Measurements from ENCODE around the gene ABCB7.

The ABCB7 gene

DNA sequence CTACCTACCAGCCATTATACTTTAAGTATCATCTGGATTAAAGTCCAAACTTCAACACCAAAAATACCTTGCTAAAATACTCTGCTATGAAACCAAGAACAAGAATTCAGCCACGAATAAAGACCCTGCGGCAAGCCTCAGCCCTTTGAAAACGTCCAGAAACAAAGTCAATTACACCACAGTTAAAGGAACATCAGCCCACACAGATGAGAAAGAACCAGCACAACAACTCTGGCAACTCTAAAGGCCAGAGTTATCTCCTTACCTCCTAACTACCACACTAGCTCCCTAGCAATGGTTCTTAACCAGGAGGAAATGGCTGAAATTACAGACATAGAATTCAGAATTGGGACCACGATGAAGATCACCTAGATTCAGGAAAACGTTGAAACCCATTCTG lies 23.4 kb downstream of the ABCB7 start:
- TF ChIP-seq USF1 (IDR thresholded peaks at IDR 0.05) (no peak), TEAD4 (IDR thresholded peaks at IDR 0.05) (no peak), NFIC (IDR thresholded peaks at IDR 0.05) (no peak), CREB1 (IDR thresholded peaks at IDR 0.05; ENCODE audit: low read depth) (no peak), TAF1 (IDR thresholded peaks at IDR 0.05; ENCODE audit: low read depth) (no peak), RAD21 (IDR thresholded peaks at IDR 0.05; ENCODE audit: low read depth) (no peak)

GRCh38 chrX:75131973-75132627 lies 24.0 kb downstream of the ABCB7 start:
- TF ChIP-seq CREB1 (IDR thresholded peaks at IDR 0.05; ENCODE audit: low read depth) (no peak), ZBTB7A (IDR thresholded peaks at IDR 0.05; ENCODE audit: low read depth) (no peak), CEBPB (IDR thresholded peaks at IDR 0.05) (no peak), TEAD4 (IDR thresholded peaks at IDR 0.05) (no peak), TCF12 (IDR thresholded peaks at IDR 0.05; ENCODE audit: low read depth) (no peak), EGR1 (IDR thresholded peaks at IDR 0.05) (no peak), FOXM1 (IDR thresholded peaks at IDR 0.05; ENCODE audit: borderline replicate concordance, low read depth) (no peak), TAF1 (IDR thresholded peaks at IDR 0.05; ENCODE audit: low read depth) (no peak), USF1 (IDR thresholded peaks at IDR 0.05) (no peak), YY1 (IDR thresholded peaks at IDR 0.05; ENCODE audit: low read depth) (no peak), NFIC (IDR thresholded peaks at IDR 0.05) (no peak), EP300 (IDR thresholded peaks at IDR 0.05; ENCODE audit: borderline replicate concordance) (no peak), MAX (IDR thresholded peaks at IDR 0.05) (no peak), RAD21 (IDR thresholded peaks at IDR 0.05; ENCODE audit: low read depth) (no peak)
- TF ChIP-seq, protein P1, sequence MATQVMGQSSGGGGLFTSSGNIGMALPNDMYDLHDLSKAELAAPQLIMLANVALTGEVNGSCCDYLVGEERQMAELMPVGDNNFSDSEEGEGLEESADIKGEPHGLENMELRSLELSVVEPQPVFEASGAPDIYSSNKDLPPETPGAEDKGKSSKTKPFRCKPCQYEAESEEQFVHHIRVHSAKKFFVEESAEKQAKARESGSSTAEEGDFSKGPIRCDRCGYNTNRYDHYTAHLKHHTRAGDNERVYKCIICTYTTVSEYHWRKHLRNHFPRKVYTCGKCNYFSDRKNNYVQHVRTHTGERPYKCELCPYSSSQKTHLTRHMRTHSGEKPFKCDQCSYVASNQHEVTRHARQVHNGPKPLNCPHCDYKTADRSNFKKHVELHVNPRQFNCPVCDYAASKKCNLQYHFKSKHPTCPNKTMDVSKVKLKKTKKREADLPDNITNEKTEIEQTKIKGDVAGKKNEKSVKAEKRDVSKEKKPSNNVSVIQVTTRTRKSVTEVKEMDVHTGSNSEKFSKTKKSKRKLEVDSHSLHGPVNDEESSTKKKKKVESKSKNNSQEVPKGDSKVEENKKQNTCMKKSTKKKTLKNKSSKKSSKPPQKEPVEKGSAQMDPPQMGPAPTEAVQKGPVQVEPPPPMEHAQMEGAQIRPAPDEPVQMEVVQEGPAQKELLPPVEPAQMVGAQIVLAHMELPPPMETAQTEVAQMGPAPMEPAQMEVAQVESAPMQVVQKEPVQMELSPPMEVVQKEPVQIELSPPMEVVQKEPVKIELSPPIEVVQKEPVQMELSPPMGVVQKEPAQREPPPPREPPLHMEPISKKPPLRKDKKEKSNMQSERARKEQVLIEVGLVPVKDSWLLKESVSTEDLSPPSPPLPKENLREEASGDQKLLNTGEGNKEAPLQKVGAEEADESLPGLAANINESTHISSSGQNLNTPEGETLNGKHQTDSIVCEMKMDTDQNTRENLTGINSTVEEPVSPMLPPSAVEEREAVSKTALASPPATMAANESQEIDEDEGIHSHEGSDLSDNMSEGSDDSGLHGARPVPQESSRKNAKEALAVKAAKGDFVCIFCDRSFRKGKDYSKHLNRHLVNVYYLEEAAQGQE (IDR thresholded peaks at IDR 0.05; ENCODE audit: low read depth) = no peak

- no peak for TF ChIP-seq FOXM1 (IDR thresholded peaks at IDR 0.05; ENCODE audit: borderline replicate concordance, low read depth)
These were observed 37.8 kb downstream of the ABCB7 start for GRCh38 chrX:75118296-75118695.

- TF ChIP-seq EP300 (IDR thresholded peaks at IDR 0.05; ENCODE audit: borderline replicate concordance) (no peak), FOXM1 (IDR thresholded peaks at IDR 0.05; ENCODE audit: borderline replicate concordance, low read depth) (no peak), CREB1 (IDR thresholded peaks at IDR 0.05; ENCODE audit: low read depth) (no peak), NFIC (IDR thresholded peaks at IDR 0.05) (no peak), EGR1 (IDR thresholded peaks at IDR 0.05) (no peak), MAX (IDR thresholded peaks at IDR 0.05) (no peak), TCF12 (IDR thresholded peaks at IDR 0.05; ENCODE audit: low read depth) (no peak)
- TF ChIP-seq, protein P1 (IDR thresholded peaks at IDR 0.05; ENCODE audit: low read depth) = no peak
These were observed 40.2 kb downstream of the ABCB7 start for GRCh38 chrX:75115707-75116413.

GRCh38 chrX:75114638-75115037 lies 41.4 kb downstream of the ABCB7 start:
- TF ChIP-seq, protein P1 (IDR thresholded peaks at IDR 0.05; ENCODE audit: low read depth) = no peak
- TF ChIP-seq CREB1 (IDR thresholded peaks at IDR 0.05; ENCODE audit: low read depth) (no peak), ZBTB7A (IDR thresholded peaks at IDR 0.05; ENCODE audit: low read depth) (no peak), EGR1 (IDR thresholded peaks at IDR 0.05) (no peak), TAF1 (IDR thresholded peaks at IDR 0.05; ENCODE audit: low read depth) (no peak), FOXM1 (IDR thresholded peaks at IDR 0.05; ENCODE audit: borderline replicate concordance, low read depth) (no peak), TEAD4 (IDR thresholded peaks at IDR 0.05) (no peak), YY1 (IDR thresholded peaks at IDR 0.05; ENCODE audit: low read depth) (no peak), MAX (IDR thresholded peaks at IDR 0.05) (no peak), CEBPB (IDR thresholded peaks at IDR 0.05) (no peak), NFIC (IDR thresholded peaks at IDR 0.05) (no peak), EP300 (IDR thresholded peaks at IDR 0.05; ENCODE audit: borderline replicate concordance) (no peak), RAD21 (IDR thresholded peaks at IDR 0.05; ENCODE audit: low read depth) (no peak), TCF12 (IDR thresholded peaks at IDR 0.05; ENCODE audit: low read depth) (no peak), USF1 (IDR thresholded peaks at IDR 0.05) (no peak)
